ENCODE measurements around the gene CDCA3.
A peak's percentile ranks its signal among the peaks of the same experiment; 100 is the strongest.

Gene CDCA3

DNA sequence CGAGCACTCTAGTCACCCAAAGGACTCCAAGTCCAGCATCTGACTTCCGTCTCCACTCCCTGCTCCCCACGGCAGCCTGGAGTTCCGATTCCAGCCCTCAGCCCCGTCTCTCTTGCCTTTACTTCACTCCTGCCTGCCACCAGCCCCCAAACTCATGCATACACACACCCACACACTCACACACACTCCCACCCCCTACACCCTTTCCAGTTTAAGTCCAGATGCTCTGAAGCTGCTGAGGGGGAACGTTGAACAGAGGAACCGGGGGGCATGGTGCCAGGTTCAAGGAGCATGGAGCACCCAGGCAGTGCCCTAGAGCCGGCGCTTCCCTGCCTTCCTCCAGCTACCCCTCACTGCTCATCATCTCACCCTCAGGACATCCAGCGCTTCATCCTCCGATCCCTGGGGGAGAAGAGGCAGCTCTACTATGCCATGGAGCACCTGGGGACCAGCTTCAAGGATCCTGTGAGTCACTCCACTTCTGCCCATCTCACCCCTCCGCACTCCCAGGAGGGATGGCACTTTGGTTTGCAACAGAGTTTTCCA is 19.6 kb downstream of the CDCA3 start:
- DNase-seq, result no peak

DNA sequence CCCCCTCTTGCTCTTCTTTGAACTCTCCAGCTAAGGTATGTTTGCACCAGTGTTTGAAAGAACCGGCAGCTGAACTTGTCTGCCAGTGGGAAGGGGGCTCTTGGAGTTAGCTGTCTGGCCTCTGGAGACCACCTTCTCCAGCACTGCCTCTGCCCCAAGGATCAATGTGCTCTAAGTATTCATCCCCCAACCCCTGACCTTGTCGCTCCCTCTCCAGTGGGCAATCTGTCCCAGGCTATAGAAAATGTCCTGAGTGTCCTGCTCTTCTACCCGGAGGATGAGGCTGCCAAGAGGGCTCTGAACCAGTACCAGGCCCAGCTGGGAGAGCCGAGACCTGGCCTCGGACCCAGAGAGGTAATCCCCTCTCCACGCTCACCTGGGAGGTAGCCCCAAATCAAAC is 20.1 kb downstream of the CDCA3 start:
- DNase-seq, result no peak

DNA sequence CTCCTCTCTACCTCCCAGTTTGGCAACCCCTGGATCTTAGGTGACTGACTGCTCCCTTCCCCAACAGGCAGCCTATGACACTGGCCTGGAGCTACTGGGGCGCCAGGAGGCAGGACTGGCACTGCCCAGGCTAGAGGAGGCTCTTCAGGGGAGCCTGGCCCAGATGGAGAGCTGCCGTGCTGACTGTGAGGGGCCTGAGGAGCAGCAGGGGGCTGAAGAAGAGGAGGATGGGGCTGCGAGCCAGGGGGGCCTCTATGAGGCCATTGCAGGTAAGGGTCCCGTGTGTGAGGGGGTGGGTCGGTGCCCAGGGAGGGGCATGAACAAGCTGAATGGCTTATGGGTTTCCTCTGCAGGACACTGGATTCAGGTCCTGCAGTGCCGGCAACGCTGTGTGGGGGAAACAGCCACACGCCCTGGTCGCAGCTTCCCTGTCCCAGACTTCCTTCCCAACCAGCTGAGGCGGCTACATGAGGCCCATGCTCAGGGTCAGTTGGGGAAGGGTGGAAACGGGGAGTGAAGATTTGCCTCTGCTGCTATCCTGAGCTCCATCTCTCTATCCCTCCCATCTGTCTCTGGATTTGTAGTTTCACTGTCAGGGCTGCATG is 20.7 kb downstream of the CDCA3 start:
- DNase-seq, result no peak

DNA sequence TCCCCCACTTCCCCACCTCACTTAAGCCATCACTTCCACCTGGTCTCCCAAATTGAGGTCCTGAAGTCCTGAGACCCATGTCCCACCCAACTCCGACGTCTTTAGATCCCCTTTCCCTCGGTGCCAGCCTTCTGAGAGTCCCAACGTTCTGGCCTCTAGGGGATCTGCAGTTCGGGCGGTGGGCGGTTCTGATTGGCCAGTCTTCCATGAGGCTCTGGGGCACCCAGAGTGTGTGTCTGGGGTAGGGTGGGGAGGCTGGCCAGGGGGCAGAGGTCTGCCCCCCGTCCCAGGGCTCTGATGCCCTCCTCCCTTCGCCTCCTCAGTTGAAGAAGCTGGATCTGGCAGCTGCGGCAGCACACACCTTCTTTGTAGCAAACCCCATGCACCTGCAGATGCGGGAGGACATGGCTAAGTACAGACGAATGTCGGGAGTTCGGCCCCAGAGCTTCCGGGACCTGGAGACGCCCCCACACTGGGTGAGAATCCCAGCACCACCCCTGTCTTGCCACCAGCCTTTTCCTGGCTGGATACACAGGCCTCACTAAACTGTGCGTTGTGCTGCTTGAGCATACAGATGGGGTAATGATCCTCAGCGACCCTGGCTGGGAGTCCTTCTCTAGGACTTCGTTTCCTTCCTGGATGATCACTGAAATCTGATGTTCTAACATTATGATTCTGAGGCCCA is 21.4 kb downstream of the CDCA3 start:
- no peak for DNase-seq

DNA sequence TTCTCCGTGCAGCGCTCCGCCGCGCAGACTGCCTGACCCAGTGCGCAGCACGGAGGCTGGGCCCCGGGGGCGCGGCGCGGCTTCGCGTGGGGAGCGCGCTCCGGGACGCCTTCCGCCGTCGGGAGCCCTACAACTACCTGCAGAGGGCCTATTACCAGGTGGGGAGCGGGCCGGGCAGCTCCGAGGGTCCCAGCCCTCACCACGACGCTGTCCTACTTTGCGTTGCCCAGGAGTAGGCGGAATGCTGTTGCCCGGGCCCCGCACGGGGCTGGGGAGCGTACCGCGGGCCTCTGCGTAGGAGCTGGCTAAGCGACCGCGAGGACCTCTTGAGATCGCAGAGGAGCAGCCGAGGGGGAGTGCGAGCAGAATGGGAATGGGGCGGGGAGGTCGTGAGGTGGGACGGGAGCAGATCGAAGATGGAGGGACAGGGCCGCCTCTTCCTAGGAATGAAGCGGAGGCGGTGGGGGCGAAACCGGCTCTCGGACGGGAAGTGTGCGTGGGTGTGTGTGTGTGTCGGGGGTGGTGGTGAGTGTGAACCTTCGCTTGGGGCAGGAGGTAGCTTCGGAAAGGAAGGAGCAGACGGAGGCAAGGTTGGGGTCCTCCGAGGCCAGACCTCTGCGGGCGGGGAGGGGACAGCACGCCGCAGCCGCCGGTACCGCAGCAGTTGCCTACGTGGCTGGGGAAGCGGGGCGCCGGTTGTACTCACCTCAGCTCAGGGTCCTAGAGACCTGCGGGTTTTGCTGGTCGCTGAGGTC is 22.1 kb downstream of the CDCA3 start:
- no peak for DNase-seq

DNA sequence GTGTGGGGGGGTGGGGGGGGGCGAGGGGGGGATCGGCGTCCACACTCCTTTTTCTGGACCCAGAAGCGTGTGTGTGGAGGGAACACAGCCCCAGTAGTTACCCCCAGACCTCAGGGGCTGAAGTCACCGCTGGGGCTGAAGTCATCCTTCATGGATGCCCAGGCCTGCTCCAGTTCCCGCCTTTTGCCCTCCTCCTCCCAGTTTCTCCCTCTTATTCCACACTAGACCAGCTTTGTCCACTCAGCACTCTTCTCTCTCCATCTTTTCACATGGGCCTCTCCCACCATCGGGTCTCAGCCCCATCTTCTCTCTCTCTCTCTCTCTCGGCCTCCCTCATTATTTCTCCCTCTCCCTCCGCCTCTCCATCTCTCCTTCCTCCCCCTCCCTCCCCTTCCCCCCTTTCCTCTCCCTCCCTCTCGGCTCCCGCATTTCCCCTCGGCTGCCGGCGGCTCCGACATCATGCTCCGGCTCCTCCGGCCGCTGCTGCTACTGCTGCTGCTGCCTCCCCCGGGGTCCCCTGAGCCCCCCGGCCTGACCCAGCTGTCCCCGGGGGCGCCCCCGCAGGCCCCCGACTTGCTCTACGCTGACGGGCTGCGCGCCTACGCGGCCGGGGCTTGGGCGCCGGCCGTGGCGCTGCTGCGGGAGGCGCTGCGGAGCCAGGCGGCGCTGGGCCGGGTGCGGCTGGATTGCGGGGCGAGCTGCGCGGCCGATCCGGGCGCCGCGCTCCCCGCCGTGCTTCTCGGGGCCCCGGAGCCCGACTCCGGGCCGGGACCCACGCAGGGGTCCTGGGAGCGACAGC is 22.9 kb downstream of the CDCA3 start, which contains the start of gene P3H3:
Gene P3H3 (plus strand): TSS at position 426 of the 799 bp plus-strand sequence. CDS start 34 bp downstream, at position 460.
- DNase-seq, result peak in 1 of 2 experiments; percentile 22

DNA sequence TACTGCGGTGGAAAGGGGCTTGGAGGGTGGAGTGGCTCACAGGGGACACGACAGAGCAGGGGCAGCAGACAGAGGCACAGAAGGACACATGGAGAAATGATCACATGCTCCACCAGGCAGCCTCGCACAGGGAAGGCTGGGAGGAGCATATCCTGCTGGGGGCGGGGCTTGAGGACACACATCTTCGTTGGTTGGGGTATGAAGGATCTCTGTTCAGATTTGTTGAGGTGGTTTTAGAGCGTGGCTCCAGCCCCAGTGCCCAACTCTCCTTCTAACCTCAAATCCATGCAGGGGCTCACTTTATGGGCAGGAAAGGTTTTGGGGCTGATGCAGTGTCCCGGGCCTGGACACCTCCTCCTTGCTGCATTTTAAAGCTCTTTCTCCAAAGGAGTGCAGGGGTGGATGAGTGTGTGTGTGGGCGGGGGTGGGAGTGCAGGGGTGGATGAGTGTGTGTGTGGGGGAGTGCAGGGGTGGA is 23.6 kb downstream of the CDCA3 start:
- peak; percentile 46 to 55 for DNase-seq

DNA sequence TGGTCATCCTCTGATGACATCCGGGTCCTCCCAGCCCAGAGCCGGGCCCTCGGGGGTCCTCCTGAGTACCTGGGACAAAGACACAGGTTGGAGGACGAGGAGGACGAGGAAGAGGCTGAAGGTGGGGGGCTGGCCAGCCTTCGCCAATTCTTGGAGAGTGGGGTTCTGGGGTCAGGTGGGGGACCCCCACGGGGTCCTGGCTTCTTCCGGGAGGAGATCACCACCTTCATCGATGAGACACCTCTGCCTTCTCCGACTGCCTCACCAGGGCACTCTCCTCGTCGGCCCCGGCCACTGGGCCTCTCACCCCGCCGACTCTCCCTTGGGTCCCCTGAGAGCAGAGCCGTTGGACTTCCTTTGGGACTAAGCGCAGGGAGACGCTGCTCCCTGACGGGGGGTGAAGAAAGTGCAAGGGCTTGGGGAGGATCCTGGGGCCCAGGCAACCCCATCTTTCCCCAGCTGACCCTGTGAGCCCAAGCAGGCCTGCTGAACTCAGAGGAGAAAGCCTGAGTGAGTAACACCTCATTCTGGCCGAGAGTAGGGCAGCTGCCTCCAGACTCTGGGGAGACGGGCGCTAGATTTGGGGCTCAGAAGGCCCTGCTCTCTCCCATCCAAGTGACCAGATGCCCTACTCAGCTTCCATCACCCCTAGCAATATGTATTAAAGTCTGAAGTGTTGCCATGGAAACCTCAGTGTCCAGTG is 24.2 kb downstream of the CDCA3 start:
- DNase-seq, result no peak

DNA sequence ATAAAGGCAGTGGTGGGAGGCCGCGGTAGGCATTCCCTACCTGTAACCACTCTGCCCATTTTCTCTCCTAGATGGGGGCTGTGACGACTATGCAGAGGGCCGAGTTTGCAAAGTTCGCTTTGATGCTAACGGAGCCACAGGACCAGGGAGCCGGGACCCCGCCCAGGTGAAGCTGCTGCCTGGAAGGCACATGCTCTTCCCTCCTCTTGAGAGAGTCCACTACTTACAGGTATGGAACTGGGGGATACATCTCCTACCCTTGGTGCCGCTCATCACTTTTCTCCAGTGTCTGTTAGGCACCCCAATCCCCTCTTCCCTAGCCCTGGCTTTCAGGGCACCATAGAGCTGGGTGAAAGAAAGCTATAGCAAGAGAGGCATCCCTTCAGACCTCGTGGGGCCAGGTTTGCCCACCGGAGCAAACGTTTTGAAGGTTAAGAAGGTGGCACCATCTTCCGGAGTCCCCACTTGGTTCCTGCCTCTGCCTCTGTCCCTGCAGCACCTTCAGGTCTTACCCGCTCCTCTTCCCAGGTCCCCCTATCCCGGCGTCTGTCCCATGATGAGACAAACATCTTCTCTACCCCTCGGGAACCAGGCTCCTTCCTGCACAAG is 24.9 kb downstream of the CDCA3 start:
- DNase-seq, result no peak

DNA sequence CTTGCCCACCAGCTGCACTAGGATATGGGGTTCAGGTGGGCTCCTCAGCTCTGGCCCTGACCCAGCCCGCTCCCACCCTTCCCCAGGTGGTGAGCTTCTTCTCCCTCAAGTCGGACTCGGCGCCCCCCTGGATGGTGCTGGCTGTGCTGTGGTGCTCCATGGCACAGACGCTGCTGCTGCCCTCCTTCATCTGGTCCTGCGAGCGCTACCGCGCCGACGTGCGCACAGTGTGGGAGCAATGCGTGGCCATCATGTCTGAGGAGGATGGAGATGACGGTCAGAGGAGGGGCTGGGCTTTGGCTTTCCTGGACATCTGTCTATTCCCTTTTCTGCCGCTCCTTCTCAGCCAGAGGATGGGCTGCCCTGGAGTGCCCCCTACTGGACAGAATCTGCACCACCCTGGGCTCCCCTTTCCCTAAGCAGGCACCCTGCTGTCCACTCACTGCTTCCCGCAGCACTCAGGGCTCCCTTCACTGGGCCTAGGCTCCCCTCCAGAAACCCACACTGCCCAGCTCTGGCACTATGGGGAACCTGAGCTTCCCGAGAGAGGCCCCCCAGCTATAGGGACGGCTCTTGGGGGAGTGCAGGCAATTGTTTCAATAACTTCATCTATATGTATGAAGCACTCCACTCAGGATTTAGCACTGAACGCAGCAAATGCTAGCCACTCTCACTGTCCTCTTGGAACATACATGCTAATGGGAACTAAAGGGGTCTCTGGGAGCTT is 25.5 kb downstream of the CDCA3 start:
- DNase-seq, result peak in 1 of 2 experiments; percentile 80

DNA sequence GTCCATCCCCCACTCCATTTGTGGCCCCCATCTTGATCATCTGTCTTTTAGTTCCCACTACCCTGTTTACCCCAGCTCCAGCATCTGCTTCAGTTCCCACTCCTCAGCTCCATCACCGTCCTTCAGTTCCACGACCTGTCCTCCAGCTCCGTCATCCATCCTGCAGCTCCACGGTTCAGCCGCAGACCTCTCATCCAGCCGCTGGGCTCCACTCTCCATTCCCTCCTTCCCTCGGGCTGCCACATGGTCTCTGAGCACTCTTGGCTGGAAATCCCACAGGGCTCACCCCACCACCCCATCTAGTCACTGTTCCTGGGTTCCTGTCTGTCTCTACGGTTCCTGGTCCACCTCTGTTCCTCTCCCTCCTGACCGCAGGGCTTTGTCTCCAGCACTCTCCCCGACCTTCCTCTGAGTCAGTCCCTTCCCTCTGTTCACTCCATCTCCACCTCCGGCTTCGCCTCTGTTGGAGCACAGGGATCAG is 26.1 kb downstream of the CDCA3 start:
- no peak for DNase-seq

DNA sequence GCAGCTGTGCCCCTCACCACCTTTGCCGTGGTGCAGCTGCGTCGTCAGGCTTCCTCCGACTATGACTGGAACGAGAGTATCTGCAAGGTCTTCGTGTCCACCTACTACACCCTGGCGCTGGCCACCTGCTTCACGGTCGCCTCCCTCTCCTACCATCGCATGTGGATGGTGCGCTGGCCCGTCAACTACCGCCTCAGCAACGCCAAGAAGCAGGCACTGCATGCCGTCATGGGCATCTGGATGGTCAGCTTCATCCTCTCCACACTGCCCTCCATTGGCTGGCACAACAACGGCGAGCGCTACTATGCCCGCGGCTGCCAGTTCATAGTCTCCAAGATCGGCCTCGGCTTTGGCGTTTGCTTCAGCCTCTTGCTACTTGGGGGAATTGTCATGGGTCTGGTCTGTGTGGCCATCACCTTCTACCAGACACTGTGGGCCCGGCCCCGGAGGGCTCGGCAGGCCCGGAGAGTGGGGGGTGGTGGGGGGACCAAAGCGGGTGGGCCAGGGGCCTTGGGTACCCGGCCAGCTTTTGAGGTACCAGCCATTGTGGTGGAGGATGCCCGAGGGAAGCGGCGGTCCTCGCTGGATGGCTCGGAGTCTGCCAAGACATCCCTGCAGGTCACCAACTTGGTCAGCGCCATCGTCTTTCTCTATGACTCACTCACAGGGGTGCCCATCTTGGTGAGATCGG is 26.9 kb downstream of the CDCA3 start:
- DNase-seq, result no peak

DNA sequence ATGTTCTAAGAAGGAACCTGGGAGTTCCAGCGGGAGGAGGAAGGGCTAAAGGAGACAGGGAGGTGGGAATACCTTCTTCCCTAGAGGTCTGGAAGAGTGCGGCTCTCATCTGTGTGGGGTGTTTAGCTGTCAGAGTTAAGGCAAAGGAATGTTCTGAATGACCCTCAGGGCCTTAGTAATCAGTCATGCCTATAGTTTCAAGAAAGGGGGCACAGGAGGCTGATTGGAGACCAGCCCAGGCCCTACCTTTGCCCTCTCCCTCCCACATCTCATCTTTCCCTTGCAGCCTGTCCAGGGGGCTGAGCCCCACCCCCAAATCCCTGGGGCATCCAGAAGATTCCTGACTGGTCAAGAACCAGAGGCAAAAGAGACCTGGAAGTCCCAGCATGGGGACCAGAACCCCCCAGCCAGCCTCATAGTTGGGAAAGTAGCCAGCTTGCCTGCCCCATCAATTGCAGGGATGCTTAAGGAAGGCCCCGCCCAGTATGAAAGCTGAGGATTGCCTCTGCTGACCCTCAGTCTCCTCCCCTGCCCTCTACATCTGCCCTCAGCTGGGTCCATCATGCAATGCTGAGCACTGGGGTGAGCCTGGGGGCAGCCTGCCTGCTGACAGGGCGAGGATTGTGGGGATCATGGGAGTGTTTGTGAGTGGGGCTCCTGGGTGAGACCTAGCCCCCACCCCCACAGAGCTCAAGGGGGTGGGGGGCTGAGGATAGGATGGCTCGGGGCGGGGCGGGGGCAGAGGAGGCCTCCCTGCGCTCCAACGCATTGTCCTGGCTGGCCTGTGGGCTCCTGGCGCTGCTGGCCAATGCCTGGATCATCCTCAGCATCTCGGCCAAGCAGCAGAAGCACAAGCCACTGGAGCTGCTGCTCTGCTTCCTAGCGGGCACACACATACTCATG is 27.7 kb downstream of the CDCA3 start:
- no peak for DNase-seq

DNA sequence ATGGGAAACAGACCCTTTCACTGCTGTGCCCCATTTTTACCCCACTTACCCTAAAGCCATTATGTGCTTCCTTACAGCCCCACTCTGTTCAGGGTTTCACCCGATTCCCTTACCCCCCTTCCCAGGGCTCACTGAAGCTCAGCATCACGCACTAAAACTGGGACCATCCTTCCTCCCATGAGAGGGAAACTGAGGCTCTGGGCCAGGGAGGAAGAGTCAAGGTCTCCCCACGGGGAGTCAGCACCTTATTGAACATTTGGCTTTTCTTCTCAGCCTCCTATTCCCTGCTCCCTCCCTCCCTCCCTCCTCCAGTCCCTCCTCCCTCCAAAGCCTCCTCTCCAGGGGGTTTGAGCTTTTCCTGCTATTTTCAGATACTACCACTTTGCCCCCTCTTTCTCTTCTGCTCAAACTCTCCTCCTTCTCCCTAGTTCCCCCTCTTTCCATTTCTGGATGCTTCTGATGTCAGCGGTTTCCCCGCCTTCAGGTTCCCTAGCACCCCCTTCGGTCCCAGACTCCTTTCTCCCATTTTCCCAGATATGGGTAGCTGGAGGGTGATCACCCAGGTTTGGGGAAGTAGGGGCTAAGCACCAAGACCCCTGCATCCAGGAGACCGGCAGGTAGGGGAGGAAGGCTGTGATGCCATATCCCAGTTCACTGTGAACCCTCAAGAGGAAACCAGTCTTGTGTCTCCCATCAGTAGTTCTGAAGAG is 28.5 kb downstream of the CDCA3 start:
- DNase-seq, result no peak

DNA sequence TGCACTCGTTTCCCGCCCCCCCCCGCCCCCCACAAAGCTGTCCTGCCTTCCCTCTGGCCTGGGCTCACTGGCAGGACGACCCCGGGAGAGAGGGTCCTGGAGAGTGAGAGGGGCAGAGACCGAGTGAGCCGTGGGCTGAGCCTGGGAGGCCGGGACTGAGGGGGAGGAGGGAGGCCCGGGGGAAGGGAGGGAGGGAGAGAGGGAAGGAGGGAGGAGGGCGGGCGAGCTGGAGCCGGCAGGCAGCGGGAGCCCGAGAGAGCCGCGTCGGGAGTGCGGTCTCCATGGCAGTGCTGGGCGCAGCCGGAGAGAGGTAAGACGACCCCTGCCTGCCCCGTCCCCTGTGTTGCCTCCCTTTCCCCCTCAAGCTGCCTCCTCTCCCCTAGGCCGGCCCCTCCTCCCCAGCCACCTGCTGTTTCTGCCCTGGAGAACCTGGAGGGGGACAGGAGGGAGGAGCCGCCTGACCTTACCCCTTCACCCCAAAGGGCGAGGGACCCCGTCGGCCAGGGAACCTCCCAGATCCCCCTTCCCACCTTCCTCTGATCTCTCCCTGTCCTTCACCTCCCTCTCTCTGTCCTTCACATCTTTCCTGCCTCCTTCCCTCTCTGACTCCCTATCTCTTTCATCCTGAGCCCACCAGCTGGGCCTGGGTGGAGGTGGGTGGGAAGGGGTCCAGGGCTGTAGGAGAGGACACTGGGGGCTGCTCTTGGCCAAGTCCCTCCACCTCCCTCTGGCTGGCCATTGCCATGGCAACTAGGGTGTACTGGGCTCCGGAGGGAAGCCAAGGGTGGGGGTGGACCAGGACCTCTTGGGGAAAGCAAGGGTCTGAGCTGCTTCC is 29.3 kb downstream of the CDCA3 start, which contains the start of gene GPR162:
Gene GPR162 (plus strand): TSS at position 231 of the 835 bp plus-strand sequence. CDS start 2,078 bp downstream, outside the sequence.
- DNase-seq, result no peak

DNA sequence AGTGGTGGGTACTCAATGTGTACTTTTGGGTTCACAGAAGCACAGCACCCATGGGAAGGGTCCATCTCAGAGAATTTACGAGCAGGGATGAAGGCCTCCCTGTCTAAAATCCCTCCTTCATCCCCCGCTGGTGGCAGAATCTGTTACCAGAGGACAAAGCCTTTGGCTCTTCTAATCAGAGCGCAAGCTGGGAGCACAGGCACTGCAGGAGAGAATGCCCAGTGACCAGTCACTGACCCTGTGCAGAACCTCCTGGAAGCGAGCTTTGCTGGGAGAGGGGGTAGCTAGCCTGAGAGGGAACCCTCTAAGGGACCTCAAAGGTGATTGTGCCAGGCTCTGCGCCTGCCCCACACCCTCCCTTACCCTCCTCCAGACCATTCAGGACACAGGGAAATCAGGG is 30.9 kb downstream of the CDCA3 start:
- DNase-seq, result no peak

Measured in SW 1271 (cell line).